Measurements from ENCODE around the gene MRPS9. TPM values are rescaled to one million over a fixed set of nuclear protein-coding genes. Genes with fewer than 3 reads are reported as not detected.
A peak's percentile ranks its signal among the peaks of the same experiment; 100 is the strongest.

The MRPS9 gene
- total and polyA plus RNA-seq, 9 of the 15 experiments (the other 6 are each of a cell fraction or from before 2014, with no cell fraction given) = 46.2 to 143 (median 65.6) TPM

- TF ChIP-seq DMBX1 (CRISPR knock-in tag; IDR thresholded peaks at IDR 0.05; ENCODE audit: borderline replicate concordance) (no peak), EGR1 (conservative IDR thresholded peaks at IDR 0.05) (no peak), CBFA2T2 (conservative IDR thresholded peaks at IDR 0.05) (peak; percentile 40; the same call in 1 of the 2 replicates), ELF4 (CRISPR knock-in tag; IDR thresholded peaks at IDR 0.05) (no peak)
These were observed 24.3 kb downstream of the MRPS9 start (continued) for GRCh38 chr2:105062158-105062557.

- peaks cover 6% of the 10 kb centered on the region; the same call in 2 of the 3 replicates for H3K36me3 ChIP-seq (ENCODE audit: control insufficient read depth, insufficient read depth, low read length)
- H3K4me1 ChIP-seq (replicated peaks in 1 of 2; ENCODE audit: control insufficient read depth in 2 of 2, insufficient read depth in 2 of 2, low read length in 2 of 2) = no peaks in the 10 kb centered on the region; a peak in 1 of 5 replicates
- no peak overlapping the region for H2AFZ ChIP-seq (ENCODE audit: low read depth, low read length)
- FAIRE-seq (no peak), DNase-seq (ENCODE audit: extremely low read depth in 1 of 4, low spot score in 3 of 4) (no peak), ATAC-seq (no peak)
- no peak overlapping the region for H3K9ac ChIP-seq (ENCODE audit: insufficient read depth in 1 of 2, low read depth in 2 of 2, low read length in 2 of 2)
- ChIA-PET CTCF (ENCODE audit: low intra/inter-chr PET ratio) (no interaction called here), POLR2A (interaction anchor here (0.6 kb wide), 1 partner anchor 8 kb away, joined by 3 read pairs; no protein-coding TSS in a partner anchor)
- H3K9me3 ChIP-seq (replicated peaks; ENCODE audit: control insufficient read depth, insufficient read depth, low read depth, low read length) = no peaks in the 10 kb centered on the region
- BruUV-seq (replicated peaks) = no TSS peak
- in situ Hi-C loops (cut with MboI) = no loop called here
- 90% methylated on average over 1 of the region's 1 CpG for WGBS (ENCODE audit: insufficient coverage, low coverage, missing lambda C conversion rate)
- no peaks in the 10 kb centered on the region for H4K20me1 ChIP-seq (replicated peaks; ENCODE audit: control insufficient read depth, insufficient read depth, low read length)
- intact Hi-C loops (cut with micrococcal nuclease) = no loop called here
- no peak overlapping the region for H3K27ac ChIP-seq (ENCODE audit: extremely low read depth, low read depth, low read length)
- H3K27me3 ChIP-seq (ENCODE audit: control insufficient read depth in 2 of 2, insufficient read depth in 2 of 2, low read length in 2 of 2) = no peaks in the 10 kb centered on the region
- H3K4me2 ChIP-seq (ENCODE audit: insufficient read depth, low read length) = no peak overlapping the region
- peaks cover 28% of the 10 kb centered on the region for H3K79me2 ChIP-seq (ENCODE audit: control insufficient read depth, insufficient read depth, low read length)
- TF ChIP-seq ZFP36 (IDR thresholded peaks at IDR 0.05; ENCODE audit: low read depth, low read length, partially characterized antibody) = no peak
- TF ChIP-seq WHSC1 (IDR thresholded peaks at IDR 0.05; ENCODE audit: low read length) = no peak
- no peak for TF ChIP-seq SP2 (IDR thresholded peaks at IDR 0.05; ENCODE audit: extremely low read depth, low read depth, low read length, poor library complexity, severe bottlenecking)
- no peak for TF ChIP-seq EHMT2 (IDR thresholded peaks at IDR 0.05)
- TF ChIP-seq MIER1 (IDR thresholded peaks at IDR 0.05; ENCODE audit: low read depth) = no peak
- TF ChIP-seq POU5F1 (IDR thresholded peaks at IDR 0.05; ENCODE audit: borderline replicate concordance, low read depth, low read length, partially characterized antibody) = no peak
- TF ChIP-seq ZNF79 (CRISPR knock-in tag; IDR thresholded peaks at IDR 0.05; ENCODE audit: low read depth) = no peak
- TF ChIP-seq ATF4 (CRISPR knock-in tag; IDR thresholded peaks at IDR 0.05) = no peak
- TF ChIP-seq SMAD1 (IDR thresholded peaks at IDR 0.05; ENCODE audit: low read depth, low read length, partially characterized antibody) = no peak
- TF ChIP-seq POLR2G (IDR thresholded peaks at IDR 0.05; ENCODE audit: low read depth, low read length) = no peak
- TF ChIP-seq ZNF384 (IDR thresholded peaks at IDR 0.05; ENCODE audit: low read depth, low read length) = no peak
- TF ChIP-seq ZNF134 (CRISPR knock-in tag; conservative IDR thresholded peaks at IDR 0.05) = no peak
- TF ChIP-seq HDGF (IDR thresholded peaks at IDR 0.05) = no peak
- TF ChIP-seq CCAR2 (IDR thresholded peaks at IDR 0.05; ENCODE audit: low read depth, low read length) = no peak
- no peak for TF ChIP-seq MCM7 (IDR thresholded peaks at IDR 0.05)
- TF ChIP-seq, protein P1, sequence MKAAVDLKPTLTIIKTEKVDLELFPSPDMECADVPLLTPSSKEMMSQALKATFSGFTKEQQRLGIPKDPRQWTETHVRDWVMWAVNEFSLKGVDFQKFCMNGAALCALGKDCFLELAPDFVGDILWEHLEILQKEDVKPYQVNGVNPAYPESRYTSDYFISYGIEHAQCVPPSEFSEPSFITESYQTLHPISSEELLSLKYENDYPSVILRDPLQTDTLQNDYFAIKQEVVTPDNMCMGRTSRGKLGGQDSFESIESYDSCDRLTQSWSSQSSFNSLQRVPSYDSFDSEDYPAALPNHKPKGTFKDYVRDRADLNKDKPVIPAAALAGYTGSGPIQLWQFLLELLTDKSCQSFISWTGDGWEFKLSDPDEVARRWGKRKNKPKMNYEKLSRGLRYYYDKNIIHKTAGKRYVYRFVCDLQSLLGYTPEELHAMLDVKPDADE (conservative IDR thresholded peaks at IDR 0.05; ENCODE audit: control insufficient read depth, low read depth, low read length) = no peak
- no peak for TF ChIP-seq NFATC3 (IDR thresholded peaks at IDR 0.05)
- H3K4me3 ChIP-seq = no peak overlapping the region
- no peaks in the 10 kb centered on the region for H3K9me1 ChIP-seq (ENCODE audit: control insufficient read depth, insufficient read depth, low read length)
These were observed 30.5 kb downstream of the MRPS9 start for GRCh38 chr2:105068387-105068786.

All from K562 (cell line).